ENCODE results near the gene GJB3.
"Not testable (repeated sequence)": the region's sequence is repeated elsewhere in the genome, so short reads cannot be mapped to it uniquely, and the experiment has no call there.

Gene GJB3

GRCh38 chr1:34773114-34773513 is 7.9 kb upstream of the GJB3 start:
- H2BK15ac ChIP-seq (ENCODE audit: low read depth, poor library complexity, severe bottlenecking); H3K4me3 ChIP-seq (ENCODE audit: insufficient read depth in 1 of 2, low read depth in 1 of 2, low read length in 2 of 2); H4K8ac ChIP-seq (ENCODE audit: low read length); H3K23ac ChIP-seq (ENCODE audit: low read length in 2 of 2); H2BK12ac ChIP-seq (ENCODE audit: low read length in 2 of 2); H3K9me3 ChIP-seq (ENCODE audit: control insufficient read depth, low read length); H4K91ac ChIP-seq (ENCODE audit: low read length); H3K27ac ChIP-seq (ENCODE audit: low read length, poor library complexity, severe bottlenecking); H3K14ac ChIP-seq (ENCODE audit: low read length in 2 of 2); H3K4ac ChIP-seq (ENCODE audit: low read depth in 1 of 2, low read length in 2 of 2); H3K9ac ChIP-seq (ENCODE audit: low read length); DNase-seq; H2BK120ac ChIP-seq (ENCODE audit: low read depth, low read length); H3K36me3 ChIP-seq (ENCODE audit: control insufficient read depth in 1 of 2, insufficient read depth in 2 of 2, low read depth in 1 of 2, low read length in 2 of 2); H3K79me1 ChIP-seq (replicated peaks; ENCODE audit: low read length, poor library complexity, severe bottlenecking); H2AFZ ChIP-seq (ENCODE audit: low read depth, low read length); H2BK5ac ChIP-seq (ENCODE audit: low read depth, low read length, poor library complexity, severe bottlenecking); H3K4me2 ChIP-seq (ENCODE audit: low read length, poor library complexity, severe bottlenecking); H3K4me1 ChIP-seq (ENCODE audit: control insufficient read depth, insufficient read depth, low read depth, low read length); H2AK5ac ChIP-seq (ENCODE audit: low read length, severe bottlenecking); H3K18ac ChIP-seq (ENCODE audit: low read depth in 1 of 2, low read length in 2 of 2): not testable (repeated sequence)
- WGBS = 82% methylated on average over 3 of the region's 4 CpGs
- H3K27me3 ChIP-seq (ENCODE audit: control insufficient read depth in 1 of 2, insufficient read depth in 1 of 2, low read length in 2 of 2) = peaks cover 16 to 53% of the 10 kb centered on the region in 2 experiments

DNA sequence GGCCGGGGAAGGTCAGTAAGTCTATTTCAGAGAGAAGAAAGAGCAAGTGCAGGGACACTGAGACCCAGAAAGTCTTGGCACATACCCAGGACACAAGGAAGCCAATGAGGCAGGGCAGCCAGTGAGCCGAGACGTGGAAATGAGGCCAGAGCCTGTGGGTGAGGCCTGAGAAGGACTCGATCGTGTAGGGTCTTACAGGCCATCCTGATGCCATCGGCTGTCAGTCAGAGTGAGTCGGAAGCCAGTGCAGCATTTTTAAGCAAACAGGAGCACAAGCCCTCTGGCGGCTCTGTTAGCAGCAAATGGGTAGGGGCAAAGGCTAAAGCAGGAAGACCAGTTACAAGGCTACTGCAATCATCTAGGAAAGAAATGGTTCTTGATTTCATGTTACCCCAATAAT is 6.1 kb upstream of the GJB3 start:
- no peak overlapping the region for H3K4me3 ChIP-seq (ENCODE audit: insufficient read depth in 1 of 2, low read depth in 1 of 2, low read length in 2 of 2)
- no peak overlapping the region for H4K8ac ChIP-seq (ENCODE audit: low read length)
- H4K91ac ChIP-seq (ENCODE audit: low read length) = no peak overlapping the region
- H2BK12ac ChIP-seq (ENCODE audit: low read length in 2 of 2) = no peak overlapping the region
- H3K9me3 ChIP-seq (ENCODE audit: control insufficient read depth, low read length) = no peaks in the 10 kb centered on the region
- no peak overlapping the region for H3K27ac ChIP-seq (ENCODE audit: low read length, poor library complexity, severe bottlenecking)
- H2AK5ac ChIP-seq (ENCODE audit: low read length, severe bottlenecking) = no peak overlapping the region
- H2AFZ ChIP-seq (ENCODE audit: low read depth, low read length) = no peak overlapping the region
- H2BK120ac ChIP-seq (ENCODE audit: low read depth, low read length) = no peak overlapping the region
- H2BK5ac ChIP-seq (ENCODE audit: low read depth, low read length, poor library complexity, severe bottlenecking) = no peak overlapping the region
- peaks cover 1% of the 10 kb centered on the region for H3K4me1 ChIP-seq (ENCODE audit: control insufficient read depth, insufficient read depth, low read depth, low read length)
- H3K14ac ChIP-seq (ENCODE audit: low read length in 2 of 2) = no peak overlapping the region
- H2BK15ac ChIP-seq (ENCODE audit: low read depth, poor library complexity, severe bottlenecking) = no peak overlapping the region
- no peak overlapping the region for H3K9ac ChIP-seq (ENCODE audit: low read length)
- H3K79me1 ChIP-seq (replicated peaks; ENCODE audit: low read length, poor library complexity, severe bottlenecking) = no peaks in the 10 kb centered on the region
- 62% methylated on average over 8 of the region's 8 CpGs for WGBS
- H3K23ac ChIP-seq (ENCODE audit: low read length in 2 of 2) = no peak overlapping the region
- H3K36me3 ChIP-seq (ENCODE audit: control insufficient read depth in 1 of 2, insufficient read depth in 2 of 2, low read depth in 1 of 2, low read length in 2 of 2) = no peaks in the 10 kb centered on the region
- H3K4me2 ChIP-seq (ENCODE audit: low read length, poor library complexity, severe bottlenecking) = no peak overlapping the region
- no peak overlapping the region for H3K4ac ChIP-seq (ENCODE audit: low read depth in 1 of 2, low read length in 2 of 2)
- H3K18ac ChIP-seq (ENCODE audit: low read depth in 1 of 2, low read length in 2 of 2) = no peak overlapping the region
- H3K27me3 ChIP-seq (ENCODE audit: control insufficient read depth in 1 of 2, insufficient read depth in 1 of 2, low read length in 2 of 2) = peaks cover 26 to 69% of the 10 kb centered on the region in 2 experiments
- no peak for DNase-seq

GRCh38 chr1:34776911-34777310 is 4.1 kb upstream of the GJB3 start:
- Histone ChIP-seq H2BK15ac (ENCODE audit: low read depth, poor library complexity, severe bottlenecking) (no peak overlapping the region), H3K9ac (ENCODE audit: low read length) (no peak overlapping the region), H3K27me3 (ENCODE audit: control insufficient read depth in 1 of 2, insufficient read depth in 1 of 2, low read length in 2 of 2) (peaks cover 43 to 77% of the 10 kb centered on the region in 2 experiments), H3K36me3 (ENCODE audit: control insufficient read depth in 1 of 2, insufficient read depth in 2 of 2, low read depth in 1 of 2, low read length in 2 of 2) (no peaks in the 10 kb centered on the region), H2BK12ac (ENCODE audit: low read length in 2 of 2) (no peak overlapping the region), H3K18ac (ENCODE audit: low read depth in 1 of 2, low read length in 2 of 2) (no peak overlapping the region), H2AFZ (ENCODE audit: low read depth, low read length) (no peak overlapping the region), H2AK5ac (ENCODE audit: low read length, severe bottlenecking) (no peak overlapping the region), H4K91ac (ENCODE audit: low read length) (no peak overlapping the region), H3K4me1 (ENCODE audit: control insufficient read depth, insufficient read depth, low read depth, low read length) (peaks cover 10% of the 10 kb centered on the region), H3K79me1 (replicated peaks; ENCODE audit: low read length, poor library complexity, severe bottlenecking) (no peaks in the 10 kb centered on the region), H3K9me3 (ENCODE audit: control insufficient read depth, low read length) (no peaks in the 10 kb centered on the region), H2BK5ac (ENCODE audit: low read depth, low read length, poor library complexity, severe bottlenecking) (no peak overlapping the region), H4K8ac (ENCODE audit: low read length) (no peak overlapping the region), H3K4me3 (ENCODE audit: insufficient read depth in 1 of 2, low read depth in 1 of 2, low read length in 2 of 2) (no peak overlapping the region), H3K4ac (ENCODE audit: low read depth in 1 of 2, low read length in 2 of 2) (no peak overlapping the region), H3K14ac (ENCODE audit: low read length in 2 of 2) (no peak overlapping the region), H3K23ac (ENCODE audit: low read length in 2 of 2) (no peak overlapping the region), H2BK120ac (ENCODE audit: low read depth, low read length) (no peak overlapping the region), H3K27ac (ENCODE audit: low read length, poor library complexity, severe bottlenecking) (no peak overlapping the region), H3K4me2 (ENCODE audit: low read length, poor library complexity, severe bottlenecking) (no peak overlapping the region)
- DNase-seq = no peak
- WGBS = 68% methylated on average over 3 of the region's 3 CpGs

DNA sequence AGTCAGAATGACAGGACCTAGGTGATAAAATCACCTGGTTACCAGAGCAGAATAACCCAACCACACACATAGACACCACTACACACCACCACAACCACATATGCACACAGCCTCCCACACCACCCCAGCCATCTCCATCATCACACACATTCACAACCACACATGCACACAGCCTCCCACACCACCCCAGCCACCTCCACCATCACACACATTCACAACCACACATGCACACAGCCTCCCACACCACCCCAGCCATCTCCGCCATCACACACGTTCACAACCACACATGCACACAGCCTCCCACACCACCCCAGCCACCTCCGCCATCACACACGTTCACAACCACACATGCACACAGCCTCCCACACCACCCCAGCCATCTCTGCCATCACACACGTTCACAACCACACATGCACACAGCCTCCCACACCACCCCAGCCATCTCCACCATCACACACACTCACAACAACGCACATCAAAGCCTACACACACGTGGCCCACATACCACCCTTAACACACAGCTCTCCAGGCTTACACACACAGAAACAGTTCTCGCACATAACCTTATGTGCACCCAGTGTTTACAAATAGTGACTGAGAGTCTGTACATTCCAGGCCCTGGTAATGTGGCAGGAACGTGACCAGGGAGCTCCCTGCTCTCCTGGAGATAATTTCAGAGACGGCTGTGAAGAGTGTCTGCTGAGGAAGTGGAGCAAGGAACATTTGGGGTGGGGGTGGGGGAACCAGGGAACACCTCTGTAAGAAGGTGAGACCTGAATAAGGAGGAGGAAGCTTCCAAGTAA is 3.3 kb upstream of the GJB3 start:
- H3K4me1 ChIP-seq (ENCODE audit: control insufficient read depth, insufficient read depth, low read depth, low read length) = peaks cover 10% of the 10 kb centered on the region
- no peak overlapping the region for H3K4me3 ChIP-seq (ENCODE audit: insufficient read depth in 1 of 2, low read depth in 1 of 2, low read length in 2 of 2)
- no peaks in the 10 kb centered on the region for H3K9me3 ChIP-seq (ENCODE audit: control insufficient read depth, low read length)
- no peak overlapping the region for H3K23ac ChIP-seq (ENCODE audit: low read length in 2 of 2)
- H2BK120ac ChIP-seq (ENCODE audit: low read depth, low read length) = no peak overlapping the region
- H3K4me2 ChIP-seq (ENCODE audit: low read length, poor library complexity, severe bottlenecking) = no peak overlapping the region
- H2BK5ac ChIP-seq (ENCODE audit: low read depth, low read length, poor library complexity, severe bottlenecking) = no peak overlapping the region
- H4K91ac ChIP-seq (ENCODE audit: low read length) = no peak overlapping the region
- no peak overlapping the region for H3K27ac ChIP-seq (ENCODE audit: low read length, poor library complexity, severe bottlenecking)
- H2AFZ ChIP-seq (ENCODE audit: low read depth, low read length) = no peak overlapping the region
- no peak overlapping the region for H3K9ac ChIP-seq (ENCODE audit: low read length)
- peaks cover 51 to 85% of the 10 kb centered on the region in 2 experiments for H3K27me3 ChIP-seq (ENCODE audit: control insufficient read depth in 1 of 2, insufficient read depth in 1 of 2, low read length in 2 of 2)
- no peak overlapping the region for H3K18ac ChIP-seq (ENCODE audit: low read depth in 1 of 2, low read length in 2 of 2)
- no peak for DNase-seq
- H3K4ac ChIP-seq (ENCODE audit: low read depth in 1 of 2, low read length in 2 of 2) = no peak overlapping the region
- no peak overlapping the region for H2BK12ac ChIP-seq (ENCODE audit: low read length in 2 of 2)
- no peaks in the 10 kb centered on the region for H3K79me1 ChIP-seq (replicated peaks; ENCODE audit: low read length, poor library complexity, severe bottlenecking)
- H3K14ac ChIP-seq (ENCODE audit: low read length in 2 of 2) = no peak overlapping the region
- 29% methylated on average over 10 of the region's 10 CpGs for WGBS
- H4K8ac ChIP-seq (ENCODE audit: low read length) = no peak overlapping the region
- no peaks in the 10 kb centered on the region for H3K36me3 ChIP-seq (ENCODE audit: control insufficient read depth in 1 of 2, insufficient read depth in 2 of 2, low read depth in 1 of 2, low read length in 2 of 2)
- H2AK5ac ChIP-seq (ENCODE audit: low read length, severe bottlenecking) = no peak overlapping the region
- H2BK15ac ChIP-seq (ENCODE audit: low read depth, poor library complexity, severe bottlenecking) = no peak overlapping the region

Measured in mesenchymal stem cell (in vitro differentiated cells and primary cell).